Kidney capillary endothelial cell (primary cell): ENCODE measurements around the gene PATJ.
A peak's percentile ranks its signal among the peaks of the same experiment; 100 is the strongest.
"Not testable (repeated sequence)": the region's sequence is repeated elsewhere in the genome, so short reads cannot be mapped to it uniquely, and the experiment has no call there.

Source experiments
- DNase-seq: peaks from one replicate; pipeline ENCODE4 v3.0.0-alpha.2; 2018; ENCODE audit warnings: low spot score

The PATJ gene

GRCh38 chr1:61741711-61742619 lies at the start of gene PATJ:
TSS of gene PATJ (plus strand) at chr1:61742480. CDS start at chr1:61762893, 20,413 bp downstream.
- DNase-seq, result no peak

DNA sequence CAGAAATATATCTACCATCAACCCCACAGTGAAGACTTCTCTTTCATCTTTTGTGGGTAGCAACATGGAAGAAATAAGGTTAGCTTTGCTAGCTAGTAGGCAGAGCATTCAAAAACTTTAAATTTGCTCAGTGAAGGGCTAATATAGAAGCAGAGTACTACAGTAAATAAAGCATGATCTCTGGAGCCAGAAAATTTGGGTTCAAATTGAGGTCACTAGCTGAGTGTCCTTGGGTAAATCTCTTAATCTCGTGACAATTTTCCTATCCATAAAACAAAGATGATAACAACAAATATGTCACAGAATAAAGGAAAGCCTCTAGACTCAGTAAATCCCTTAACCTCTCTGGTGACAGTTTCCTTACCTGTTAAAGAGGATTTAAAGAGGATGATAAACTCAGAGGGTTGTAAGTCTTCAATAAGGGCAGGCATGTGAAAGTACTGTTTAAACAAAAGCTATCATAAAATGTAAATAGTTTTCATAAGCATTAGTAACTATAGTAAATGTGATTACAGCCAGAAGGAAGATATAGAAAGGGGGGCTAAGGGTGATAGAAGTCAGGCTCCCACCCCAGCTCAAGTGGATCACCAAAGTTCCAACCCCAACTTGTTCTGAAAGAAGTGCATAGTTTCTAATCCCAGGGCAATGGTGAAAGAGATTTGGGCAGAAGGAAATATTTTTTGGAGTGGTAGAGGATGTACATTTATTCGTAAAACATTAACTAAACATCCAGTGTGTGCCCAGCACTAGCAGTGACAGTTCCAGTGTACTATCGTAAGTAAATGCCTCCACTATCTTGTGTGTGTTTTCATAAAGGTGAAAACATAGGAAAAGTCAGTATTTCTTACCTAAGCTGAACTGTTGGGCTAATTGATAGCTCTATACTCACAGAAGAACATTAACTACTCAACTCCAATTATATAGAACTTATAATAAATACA lies 42.1 kb upstream of the PATJ start:
- DNase-seq, result no peak

GRCh38 chr1:61708953-61709907 lies 33.0 kb upstream of the PATJ start:
- no peak for DNase-seq

DNA sequence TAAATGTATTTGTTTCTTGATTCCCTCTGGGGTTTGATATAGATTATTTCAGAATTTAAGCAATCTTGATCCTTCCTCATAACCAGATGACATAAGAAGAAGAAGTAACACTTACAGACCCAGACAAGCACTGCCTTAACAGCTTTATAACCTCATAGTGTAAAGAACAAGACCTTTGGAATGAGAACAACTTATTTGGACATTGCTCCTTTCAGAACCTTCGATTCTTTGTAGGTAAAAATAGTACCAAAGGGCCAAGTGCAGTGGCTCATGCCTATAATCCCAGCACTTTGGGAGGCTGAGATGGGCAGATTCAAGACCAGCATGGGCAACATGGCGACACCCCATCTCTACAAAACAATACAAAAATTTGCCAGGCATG lies 32.4 kb upstream of the PATJ start:
- no peak for DNase-seq

GRCh38 chr1:61711257-61711656 lies 31.0 kb upstream of the PATJ start:
- DNase-seq, result not testable (repeated sequence)

GRCh38 chr1:61711969-61712368 lies 30.3 kb upstream of the PATJ start:
- DNase-seq, result no peak

DNA sequence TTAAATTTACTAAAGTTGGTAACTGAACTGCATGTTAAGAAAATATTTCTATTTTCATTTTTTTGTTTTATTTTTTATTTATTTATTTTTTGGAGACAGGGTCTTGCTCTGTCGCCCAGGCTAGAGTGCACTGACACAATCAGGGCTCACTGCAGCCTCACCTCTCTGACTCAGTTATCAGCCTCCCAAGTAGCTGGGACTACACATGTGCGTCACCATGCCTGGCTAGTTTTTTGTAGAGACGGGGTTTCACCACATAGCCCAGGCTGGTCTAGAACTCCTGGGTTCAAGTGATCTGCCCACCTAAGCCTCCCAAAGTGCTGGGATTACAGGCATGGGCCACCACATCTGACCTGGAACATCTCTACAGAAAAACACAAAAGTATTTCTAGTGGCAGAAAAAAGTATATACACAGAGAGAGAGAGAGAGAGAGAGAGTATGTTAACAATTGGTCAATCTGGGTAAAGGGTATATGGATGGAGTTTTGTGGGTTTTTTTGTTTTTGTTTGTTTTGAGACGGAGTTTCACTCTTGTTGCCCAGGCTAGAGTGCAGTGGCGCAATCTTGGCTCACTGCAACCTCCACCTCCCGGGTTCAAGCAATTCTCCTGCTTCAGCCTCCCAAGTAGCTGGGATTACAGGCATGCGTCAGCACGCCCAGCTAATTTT lies 23.1 kb upstream of the PATJ start:
- not testable (repeated sequence) for DNase-seq

DNA sequence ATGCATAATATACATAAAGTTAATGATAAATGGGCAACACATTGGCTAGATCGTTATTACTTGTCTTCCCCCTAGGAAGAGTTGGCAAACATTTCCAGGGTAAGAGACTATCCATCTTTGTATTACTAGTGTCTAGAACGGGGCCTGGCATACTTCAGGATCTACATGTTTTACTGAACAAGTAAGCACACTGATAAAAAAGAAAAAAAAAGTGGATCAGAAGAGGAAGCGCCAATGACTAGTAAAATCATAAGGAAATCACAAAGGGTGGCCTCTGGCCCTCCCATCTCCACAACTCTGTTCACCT lies 17.8 kb upstream of the PATJ start:
- DNase-seq, result no peak

DNA sequence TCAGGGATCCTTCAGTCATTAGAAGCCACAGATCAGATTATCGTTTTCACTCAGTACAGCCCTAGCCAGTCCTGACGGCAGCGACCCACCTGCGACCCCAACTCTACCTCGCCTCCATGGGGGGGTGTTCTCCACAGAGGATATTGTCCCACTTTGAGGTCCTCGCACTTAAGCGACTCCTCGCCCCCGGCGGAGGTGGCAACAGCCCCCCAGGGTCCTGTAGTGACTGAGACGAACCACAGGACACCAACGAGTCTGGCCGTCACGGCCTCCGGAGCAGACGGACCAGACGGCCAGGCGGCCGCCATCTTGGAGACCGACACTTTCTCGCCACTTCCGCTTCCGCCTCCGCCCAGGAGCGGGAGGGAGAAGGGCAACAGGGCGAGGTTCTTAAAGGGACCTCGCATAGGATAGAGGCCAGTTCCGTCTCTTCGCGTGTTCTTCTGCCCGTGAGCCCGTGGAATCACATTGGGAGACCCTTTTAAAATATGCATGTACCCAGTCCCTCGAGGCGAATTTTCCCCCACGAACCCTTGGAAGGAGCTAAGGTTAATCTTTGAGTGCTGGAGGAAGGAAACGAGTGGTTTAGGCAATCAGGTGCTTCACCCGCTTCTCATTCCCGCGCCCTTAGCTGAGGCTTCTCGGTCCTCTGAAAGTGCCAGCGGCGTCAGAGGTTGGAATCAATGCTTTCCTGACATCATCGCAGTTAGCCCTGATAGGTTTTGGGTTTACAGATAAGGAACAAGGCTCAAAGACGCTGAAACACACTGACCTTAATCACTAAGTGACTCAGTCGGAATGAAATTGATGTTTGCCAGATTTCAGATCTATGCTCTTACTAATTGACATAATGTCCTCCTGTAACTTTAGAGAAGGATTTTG lies 17.2 kb upstream of the PATJ start, which contains the start of gene TM2D1:
Gene TM2D1, minus strand, starts transcription at position 329 of the 882 bp plus-strand sequence. Its CDS starts 21 bp downstream, at position 308.
- DNase-seq, result peak; percentile 85

GRCh38 chr1:61727544-61727943 lies 14.7 kb upstream of the PATJ start:
- DNase-seq, result no peak

DNA sequence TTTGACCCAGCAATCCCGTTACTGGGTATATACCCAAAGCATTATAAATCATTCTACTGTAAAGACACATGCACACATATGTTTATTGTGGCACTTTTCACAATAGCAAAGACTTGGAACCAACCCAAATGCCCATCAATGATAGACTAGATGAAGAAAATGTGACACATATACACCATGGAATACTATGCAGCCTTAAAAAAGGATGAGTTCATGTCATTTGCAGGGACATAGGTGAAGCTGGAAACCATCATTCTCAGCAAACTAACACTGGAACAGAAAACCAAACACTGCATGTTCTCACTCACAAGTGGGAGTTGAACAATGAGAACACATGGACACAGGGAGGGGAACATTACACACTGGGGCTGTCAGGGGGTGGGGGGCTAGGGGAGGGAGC lies 11.6 kb upstream of the PATJ start:
- not testable (repeated sequence) for DNase-seq

DNA sequence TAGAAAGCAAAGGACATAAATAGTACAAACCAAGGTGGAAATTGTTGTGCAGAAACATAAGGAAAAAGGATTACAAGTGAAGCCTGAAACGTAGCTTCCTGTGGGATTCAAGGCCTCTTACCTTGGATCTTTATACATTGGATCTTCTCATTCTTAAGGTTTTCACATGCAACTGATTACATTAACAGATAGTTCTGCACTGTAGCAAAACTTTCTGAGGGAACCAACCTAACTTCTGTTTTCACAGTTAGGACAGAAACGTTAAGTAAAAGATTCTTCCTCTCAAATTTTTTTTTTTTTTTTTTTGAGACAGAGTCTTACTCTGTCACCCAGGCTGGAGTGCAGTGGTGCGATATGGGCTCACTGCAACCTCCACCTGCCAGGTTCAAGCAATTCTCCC lies 9.6 kb upstream of the PATJ start:
- DNase-seq, result no peak

- no peak for DNase-seq
Observed at GRCh38 chr1:61740751-61741700, 1.3 kb upstream of the PATJ start.

DNA sequence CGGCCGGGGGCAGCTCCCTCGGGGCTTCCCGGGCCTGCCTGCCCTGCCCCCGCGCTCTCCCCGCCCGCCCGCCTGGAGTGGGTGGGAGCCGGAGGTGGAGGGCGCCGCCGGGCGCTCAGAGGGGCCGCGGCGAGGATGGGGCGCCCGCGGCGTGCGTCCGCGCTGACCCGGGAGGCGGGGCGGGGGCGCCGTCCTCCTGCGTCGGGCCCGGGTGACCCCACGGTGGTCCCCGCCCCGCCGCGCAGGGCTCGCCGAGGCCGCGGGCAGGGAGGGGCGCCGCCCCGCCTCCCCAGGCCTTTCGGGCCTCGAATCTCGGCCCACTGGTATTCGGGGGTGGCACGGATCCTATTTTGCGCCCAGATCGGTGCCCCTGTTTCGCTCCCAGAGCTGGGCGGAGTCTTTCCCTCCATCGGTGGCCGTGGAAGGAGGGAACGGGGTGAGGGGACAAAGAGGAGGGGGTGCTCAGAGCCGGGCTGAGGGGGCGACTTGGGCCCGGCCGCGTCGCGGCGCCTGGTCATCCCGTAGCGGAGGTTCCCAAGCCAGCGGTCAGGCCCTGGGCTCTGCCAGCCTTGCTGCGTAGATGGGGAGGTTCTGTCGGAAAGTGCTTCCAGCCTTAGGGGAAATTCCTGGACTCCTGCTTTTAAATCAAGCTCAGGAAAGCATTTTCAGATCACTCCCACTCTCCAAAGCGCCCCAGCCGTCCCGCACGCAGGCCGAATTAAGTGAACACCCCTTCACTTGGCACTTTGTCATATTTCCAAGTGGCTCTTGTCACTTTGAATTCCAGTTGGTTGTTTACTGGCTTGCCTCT lies 545 bp downstream of the PATJ start:
- no peak for DNase-seq

- DNase-seq, result no peak
Observed at GRCh38 chr1:61743431-61743705, 1.1 kb downstream of the PATJ start.

DNA sequence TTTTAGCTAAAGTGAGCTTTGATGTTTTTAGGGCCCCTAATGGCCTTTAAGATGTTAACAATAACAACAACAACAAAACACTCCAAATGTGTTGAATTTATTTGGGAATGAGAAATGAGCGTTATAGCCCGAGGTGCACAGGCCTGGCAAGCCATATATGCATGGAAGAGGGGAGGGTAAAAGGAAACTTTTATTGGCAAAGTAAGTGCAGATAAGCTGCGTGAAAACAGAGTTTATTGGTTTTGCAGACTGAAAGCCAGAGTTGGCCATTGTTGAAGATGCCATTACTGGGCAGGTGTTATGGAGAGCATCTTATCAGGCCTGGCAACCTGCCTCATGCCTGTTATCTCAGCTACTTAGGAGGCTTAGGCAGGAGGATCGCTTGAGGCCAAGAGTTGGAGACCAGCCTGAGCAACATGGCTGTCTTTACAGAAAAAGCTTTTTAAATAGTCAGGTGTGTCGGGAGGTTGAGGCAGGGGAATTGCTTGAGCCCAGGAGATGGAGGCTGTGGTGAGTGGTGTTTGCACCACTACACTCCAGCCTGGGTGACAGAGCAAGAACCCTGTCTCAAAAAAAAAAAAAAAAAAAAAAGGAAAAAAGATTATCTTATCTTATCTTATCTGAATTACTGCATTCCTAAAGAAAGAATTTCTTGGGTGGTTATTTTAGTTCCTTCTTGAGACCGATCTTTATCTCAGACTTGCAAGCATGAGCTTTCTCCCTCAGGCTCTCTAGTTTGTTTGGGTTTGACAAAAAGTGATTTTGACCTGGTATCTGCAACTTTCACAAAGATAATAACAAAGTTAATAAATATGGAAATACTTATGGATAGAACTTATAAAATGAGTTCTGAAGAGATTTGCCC lies 1.7 kb downstream of the PATJ start:
- DNase-seq, result no peak

- DNase-seq, result no peak
Observed at GRCh38 chr1:61746813-61747212, 4.5 kb downstream of the PATJ start.
